Measurements from ENCODE around the gene PTBP3. TPM values are rescaled to one million over a fixed set of nuclear protein-coding genes. Genes with fewer than 3 reads are reported as not detected.

The PTBP3 gene
- polyA plus RNA-seq, 1 of the 3 experiments (the other 2 are of a cell fraction): 6.1 TPM

DNA sequence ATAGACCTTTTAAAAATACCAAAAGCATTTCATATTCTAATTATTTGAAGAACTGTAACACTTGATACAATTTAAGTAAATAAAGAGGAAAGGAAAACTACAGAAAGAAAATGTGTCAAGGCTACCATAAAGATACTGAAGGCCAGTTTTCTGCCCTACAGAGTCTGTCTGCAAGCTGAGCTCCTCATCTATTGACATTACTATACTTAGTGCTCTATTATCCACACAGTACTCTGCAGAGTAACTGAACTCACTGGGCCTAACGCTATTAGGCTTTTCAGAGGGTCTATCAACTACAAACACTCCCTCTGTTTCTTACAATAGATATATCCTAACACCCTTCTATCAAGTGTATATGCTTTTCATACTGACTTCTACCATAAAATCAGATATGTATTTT, 101.2 kb downstream of the PTBP3 start (continued):
- TF ChIP-seq IRF3 (IDR thresholded peaks at IDR 0.05; ENCODE audit: low read depth, low read length): no peak
- TF ChIP-seq, protein P1, sequence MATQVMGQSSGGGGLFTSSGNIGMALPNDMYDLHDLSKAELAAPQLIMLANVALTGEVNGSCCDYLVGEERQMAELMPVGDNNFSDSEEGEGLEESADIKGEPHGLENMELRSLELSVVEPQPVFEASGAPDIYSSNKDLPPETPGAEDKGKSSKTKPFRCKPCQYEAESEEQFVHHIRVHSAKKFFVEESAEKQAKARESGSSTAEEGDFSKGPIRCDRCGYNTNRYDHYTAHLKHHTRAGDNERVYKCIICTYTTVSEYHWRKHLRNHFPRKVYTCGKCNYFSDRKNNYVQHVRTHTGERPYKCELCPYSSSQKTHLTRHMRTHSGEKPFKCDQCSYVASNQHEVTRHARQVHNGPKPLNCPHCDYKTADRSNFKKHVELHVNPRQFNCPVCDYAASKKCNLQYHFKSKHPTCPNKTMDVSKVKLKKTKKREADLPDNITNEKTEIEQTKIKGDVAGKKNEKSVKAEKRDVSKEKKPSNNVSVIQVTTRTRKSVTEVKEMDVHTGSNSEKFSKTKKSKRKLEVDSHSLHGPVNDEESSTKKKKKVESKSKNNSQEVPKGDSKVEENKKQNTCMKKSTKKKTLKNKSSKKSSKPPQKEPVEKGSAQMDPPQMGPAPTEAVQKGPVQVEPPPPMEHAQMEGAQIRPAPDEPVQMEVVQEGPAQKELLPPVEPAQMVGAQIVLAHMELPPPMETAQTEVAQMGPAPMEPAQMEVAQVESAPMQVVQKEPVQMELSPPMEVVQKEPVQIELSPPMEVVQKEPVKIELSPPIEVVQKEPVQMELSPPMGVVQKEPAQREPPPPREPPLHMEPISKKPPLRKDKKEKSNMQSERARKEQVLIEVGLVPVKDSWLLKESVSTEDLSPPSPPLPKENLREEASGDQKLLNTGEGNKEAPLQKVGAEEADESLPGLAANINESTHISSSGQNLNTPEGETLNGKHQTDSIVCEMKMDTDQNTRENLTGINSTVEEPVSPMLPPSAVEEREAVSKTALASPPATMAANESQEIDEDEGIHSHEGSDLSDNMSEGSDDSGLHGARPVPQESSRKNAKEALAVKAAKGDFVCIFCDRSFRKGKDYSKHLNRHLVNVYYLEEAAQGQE (IDR thresholded peaks at IDR 0.05; ENCODE audit: low read depth, low read length): no peak
- TF ChIP-seq YY1 (IDR thresholded peaks at IDR 0.05; ENCODE audit: low read depth): no peak
- TF ChIP-seq, protein P2, sequence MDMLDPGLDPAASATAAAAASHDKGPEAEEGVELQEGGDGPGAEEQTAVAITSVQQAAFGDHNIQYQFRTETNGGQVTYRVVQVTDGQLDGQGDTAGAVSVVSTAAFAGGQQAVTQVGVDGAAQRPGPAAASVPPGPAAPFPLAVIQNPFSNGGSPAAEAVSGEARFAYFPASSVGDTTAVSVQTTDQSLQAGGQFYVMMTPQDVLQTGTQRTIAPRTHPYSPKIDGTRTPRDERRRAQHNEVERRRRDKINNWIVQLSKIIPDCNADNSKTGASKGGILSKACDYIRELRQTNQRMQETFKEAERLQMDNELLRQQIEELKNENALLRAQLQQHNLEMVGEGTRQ (IDR thresholded peaks at IDR 0.05; ENCODE audit: borderline replicate concordance, low read depth, low read length): no peak
- TF ChIP-seq RFX5 (IDR thresholded peaks at IDR 0.05; ENCODE audit: low read length): no peak
- no peak for TF ChIP-seq FOXJ3 (CRISPR knock-in tag; IDR thresholded peaks at IDR 0.05)
- TF ChIP-seq CHD2 (IDR thresholded peaks at IDR 0.05; ENCODE audit: low read length, partially characterized antibody): no peak
- TF ChIP-seq, protein P3, sequence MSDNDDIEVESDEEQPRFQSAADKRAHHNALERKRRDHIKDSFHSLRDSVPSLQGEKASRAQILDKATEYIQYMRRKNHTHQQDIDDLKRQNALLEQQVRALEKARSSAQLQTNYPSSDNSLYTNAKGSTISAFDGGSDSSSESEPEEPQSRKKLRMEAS (IDR thresholded peaks at IDR 0.05; ENCODE audit: low read depth): no peak
- TF ChIP-seq SMC3 (IDR thresholded peaks at IDR 0.05; ENCODE audit: low read depth, low read length): no peak

GRCh38 chr9:112226091-112226490, 107.3 kb downstream of the PTBP3 start:
- Histone ChIP-seq H3K79me2 (ENCODE audit: insufficient read depth) (no peaks in the 10 kb centered on the region), H3K4me2 (no peak overlapping the region), H2AFZ (ENCODE audit: low read depth) (no peak overlapping the region), H3K4me1 (ENCODE audit: control insufficient read depth in 1 of 2, insufficient read depth in 2 of 2, low read depth in 1 of 2, low read length in 1 of 2) (no peaks in the 10 kb centered on the region; a peak in 2 of 4 replicates), H3K27ac (ENCODE audit: low read depth in 2 of 2, low read length in 1 of 2) (no peak overlapping the region), H3K36me3 (replicated peaks in 1 of 2; ENCODE audit: control insufficient read depth in 1 of 2, insufficient read depth in 2 of 2, low read length in 1 of 2) (peaks cover 52 to 90% of the 10 kb centered on the region in 2 experiments), H3K9ac (no peak overlapping the region), H3K4me3 (ENCODE audit: low read depth in 2 of 2, low read length in 1 of 2) (no peak overlapping the region), H3F3A (replicated peaks; ENCODE audit: insufficient read depth) (peaks cover 16% of the 10 kb centered on the region), H4K20me1 (ENCODE audit: insufficient read depth) (no peaks in the 10 kb centered on the region), H3K27me3 (ENCODE audit: insufficient read depth) (no peaks in the 10 kb centered on the region), H3K9me3 (no peaks in the 10 kb centered on the region), H3K9me2 (no peaks in the 10 kb centered on the region)
- 93% methylated on average over 3 of the region's 3 CpGs for WGBS (ENCODE audit: low lambda C conversion rate)
- POLR2A ChIA-PET: interaction anchor here (0.8 kb wide), 1 partner anchor 107 kb away, joined by 3 read pairs; the partner anchor contains the start of gene PTBP3
- no peak for TF ChIP-seq EZH2phosphoT487 (IDR thresholded peaks at IDR 0.05; ENCODE audit: borderline replicate concordance, low read depth)
- CTCF ChIA-PET: interaction anchor here (0.6 kb wide), 1 partner anchor 1084 kb away, joined by 3 read pairs; no protein-coding TSS in a partner anchor
- no peak for DNase-seq
